Frontal cortex (tissue), 4 donors: ENCODE results near the gene OR10A4. TPM values are rescaled to one million over a fixed set of nuclear protein-coding genes. Genes with fewer than 3 reads are reported as not detected.
"Not testable (repeated sequence)": the region's sequence is repeated elsewhere in the genome, so short reads cannot be mapped to it uniquely, and the experiment has no call there.

ENCODE experiments used
- DNase-seq, 2 donors: peaks; one replicate each; pipeline ENCODE4 v3.0.0; 2012; ENCODE audit warnings: low spot score in 2 of 2
- FAIRE-seq: peaks from 2 replicates; lab custom pipeline; 2012; peaks lifted over from hg19 to GRCh38; lab: Jason Lieb, UNC
- total RNA-seq: library from RNA; depleted of rRNA; stranded (reverse); fragments of >200 nt; gene quantifications from one replicate; pipeline ENCODE4 v1.2.3, GENCODE V29; 2014
- donor health status: control.
- donor health status: control.
- donor health status: control.

Gene OR10A4
- not detected for total RNA-seq

- no peak for FAIRE-seq
- DNase-seq: no peak
These were observed at the start of gene OR10A4 for GRCh38 chr11:6876325-6876724. Gene OR10A4 (plus strand): TSS chr11:6876625. CDS start chr11:6876648, 23 bp downstream.

GRCh38 chr11:6828103-6828502 is 48.3 kb upstream of the OR10A4 start:
- FAIRE-seq (no peak), DNase-seq (no peak)

GRCh38 chr11:6833356-6833755 is 43.1 kb upstream of the OR10A4 start:
- FAIRE-seq (no peak), DNase-seq (no peak)

- DNase-seq (no peak), FAIRE-seq (no peak)
These were observed 42.4 kb upstream of the OR10A4 start for GRCh38 chr11:6834021-6834420.

- no peak for FAIRE-seq
- no peak for DNase-seq
These were observed 34.7 kb upstream of the OR10A4 start for GRCh38 chr11:6841694-6842093.

- DNase-seq (no peak), FAIRE-seq (no peak)
These were observed 32.8 kb upstream of the OR10A4 start for GRCh38 chr11:6843670-6844069.

GRCh38 chr11:6844356-6844755 is 32.1 kb upstream of the OR10A4 start:
- FAIRE-seq (no peak), DNase-seq (no peak)

GRCh38 chr11:6845383-6845782 is 31.0 kb upstream of the OR10A4 start, which contains the start of gene OR10A5:
Gene OR10A5 (plus strand): TSS chr11:6845683. CDS start chr11:6845683, 0 bp downstream.
- no peak for FAIRE-seq

GRCh38 chr11:6850526-6850925 is 25.9 kb upstream of the OR10A4 start:
- DNase-seq: no peak
- no peak for FAIRE-seq

More at GRCh38 chr11:6845383-6845782, 31.0 kb upstream of the OR10A4 start, which contains the start of gene OR10A5:
- no peak for DNase-seq

- DNase-seq, FAIRE-seq: not testable (repeated sequence)
These were observed 21.6 kb upstream of the OR10A4 start for GRCh38 chr11:6854801-6855200.

- FAIRE-seq: no peak
- DNase-seq: no peak
These were observed 20.4 kb upstream of the OR10A4 start for GRCh38 chr11:6855971-6856541.

GRCh38 chr11:6856871-6857270 is 19.6 kb upstream of the OR10A4 start:
- DNase-seq: no peak
- FAIRE-seq: no peak

GRCh38 chr11:6862961-6863360 is 13.5 kb upstream of the OR10A4 start, which contains the start of gene OR10A2:
Gene OR10A2 (plus strand): TSS chr11:6863057. CDS start chr11:6869755, 6,698 bp downstream.
- FAIRE-seq (no peak), DNase-seq (no peak)

- FAIRE-seq: no peak
- no peak for DNase-seq
These were observed 12.0 kb upstream of the OR10A4 start for GRCh38 chr11:6864438-6864837.

GRCh38 chr11:6871278-6871677 is 5.1 kb upstream of the OR10A4 start:
- FAIRE-seq: no peak
- DNase-seq: no peak

GRCh38 chr11:6875761-6876160 is 664 bp upstream of the OR10A4 start:
- FAIRE-seq: no peak
- no peak for DNase-seq

GRCh38 chr11:6876914-6877313 is 489 bp downstream of the OR10A4 start:
- DNase-seq (no peak), FAIRE-seq (no peak)

- FAIRE-seq (no peak), DNase-seq (no peak)
These were observed 6.3 kb downstream of the OR10A4 start for GRCh38 chr11:6882751-6883150.

GRCh38 chr11:6887711-6888110 is 11.3 kb downstream of the OR10A4 start:
- DNase-seq, FAIRE-seq: not testable (repeated sequence)

- DNase-seq (no peak), FAIRE-seq (no peak)
These were observed 12.4 kb downstream of the OR10A4 start for GRCh38 chr11:6888830-6889229.

- FAIRE-seq (no peak), DNase-seq (no peak)
These were observed 13.4 kb downstream of the OR10A4 start for GRCh38 chr11:6889835-6890234.

- DNase-seq (no peak), FAIRE-seq (no peak)
These were observed 16.0 kb downstream of the OR10A4 start, which contains the start of gene OR2D2 for GRCh38 chr11:6892400-6892799. Gene OR2D2 (minus strand): TSS chr11:6892500. CDS start chr11:6892500, 0 bp downstream.
